Measurements from ENCODE around the gene PRXL2B.
"Not testable (repeated sequence)": the region's sequence is repeated elsewhere in the genome, so short reads cannot be mapped to it uniquely, and the experiment has no call there.

PRXL2B gene

GRCh38 chr1:2614145-2614544 is 27.6 kb downstream of the PRXL2B start:
- DNase-seq (ENCODE audit: low read depth) = no peak

- DNase-seq (ENCODE audit: low read depth) = no peak
These were observed 31.4 kb downstream of the PRXL2B start for GRCh38 chr1:2617971-2618470.

GRCh38 chr1:2623571-2624337 is 37.2 kb downstream of the PRXL2B start:
- no peak for DNase-seq (ENCODE audit: low read depth)

GRCh38 chr1:2624735-2625300 is 38.2 kb downstream of the PRXL2B start:
- no peak for DNase-seq (ENCODE audit: low read depth)

- no peak for DNase-seq (ENCODE audit: low read depth)
These were observed 38.7 kb downstream of the PRXL2B start for GRCh38 chr1:2625311-2625710.

GRCh38 chr1:2625748-2626147 is 39.2 kb downstream of the PRXL2B start:
- not testable (repeated sequence) for DNase-seq (ENCODE audit: low read depth)

GRCh38 chr1:2627746-2628145 is 41.2 kb downstream of the PRXL2B start:
- no peak for DNase-seq (ENCODE audit: low read depth)

- no peak for DNase-seq (ENCODE audit: low read depth)
These were observed 41.8 kb downstream of the PRXL2B start for GRCh38 chr1:2628191-2628932.

GRCh38 chr1:2628933-2629626 is 42.5 kb downstream of the PRXL2B start:
- no peak for DNase-seq (ENCODE audit: low read depth)

GRCh38 chr1:2629627-2630497 is 43.3 kb downstream of the PRXL2B start:
- DNase-seq (ENCODE audit: low read depth) = no peak

- DNase-seq (ENCODE audit: low read depth) = no peak
These were observed 44.0 kb downstream of the PRXL2B start for GRCh38 chr1:2630498-2631135.

- no peak for DNase-seq (ENCODE audit: low read depth)
These were observed 44.8 kb downstream of the PRXL2B start for GRCh38 chr1:2631136-2632050.

GRCh38 chr1:2632051-2632430 is 45.5 kb downstream of the PRXL2B start:
- no peak for DNase-seq (ENCODE audit: low read depth)

- DNase-seq (ENCODE audit: low read depth) = no peak
These were observed 46.2 kb downstream of the PRXL2B start, which contains the start of gene MMEL1 for GRCh38 chr1:2632561-2633361. MMEL1 (minus strand) TSS chr1:2633016; CDS start chr1:2629484, 3,532 bp downstream.

GRCh38 chr1:2633366-2633935 is 46.9 kb downstream of the PRXL2B start:
- no peak for DNase-seq (ENCODE audit: low read depth)

GRCh38 chr1:2633936-2634491 is 47.4 kb downstream of the PRXL2B start:
- no peak for DNase-seq (ENCODE audit: low read depth)

GRCh38 chr1:2635361-2636010 is 48.9 kb downstream of the PRXL2B start:
- DNase-seq (ENCODE audit: low read depth) = no peak

- DNase-seq (ENCODE audit: low read depth) = no peak
These were observed 50.2 kb downstream of the PRXL2B start for GRCh38 chr1:2636733-2637132.

All from HS-27A (cell line).